ENCODE measurements around the gene GALNT9. TPM values are rescaled to one million over a fixed set of nuclear protein-coding genes. Genes with fewer than 3 reads are reported as not detected.

Gene GALNT9
- polyA plus RNA-seq, 1 donor from 2014 or later = 13.5 TPM

DNA sequence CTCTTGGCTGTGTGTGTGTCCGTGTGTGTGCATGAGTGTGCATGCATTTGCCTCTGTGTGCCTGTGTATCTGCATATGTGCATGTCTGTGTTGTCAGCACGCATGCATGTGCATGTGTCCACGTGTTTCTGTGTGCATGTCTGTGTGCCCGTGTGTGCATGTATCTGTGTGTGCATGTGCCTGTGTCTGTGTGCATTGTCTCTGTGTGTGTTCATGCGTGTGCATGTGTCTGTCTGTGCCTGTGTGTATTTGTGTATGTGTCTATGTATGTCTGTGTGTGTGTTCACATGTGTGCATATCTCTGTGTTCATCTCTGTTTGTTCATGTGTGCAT lies 1.1 kb upstream of the GALNT9 start:
- Histone ChIP-seq H3K9me3 (ENCODE audit: low read length) (no peaks in the 10 kb centered on the region), H2AFZ (ENCODE audit: low read depth, low read length) (no peak overlapping the region), H3K27me3 (ENCODE audit: insufficient read depth, low read depth, low read length) (peaks cover 37% of the 10 kb centered on the region), H3K9ac (ENCODE audit: low read length) (no peak overlapping the region), H3F3A (ENCODE audit: insufficient read depth, low read length, poor library complexity, severe bottlenecking) (no peaks in the 10 kb centered on the region), H4K20me1 (ENCODE audit: insufficient read depth) (no peaks in the 10 kb centered on the region), H3K79me2 (replicated peaks; ENCODE audit: insufficient read depth, low read length) (no peaks in the 10 kb centered on the region), H3K4me3 (ENCODE audit: low read length) (peak overlapping the region; percentile 65), H3K9me2 (ENCODE audit: insufficient read depth, low read length) (no peaks in the 10 kb centered on the region), H3K36me3 (ENCODE audit: insufficient read depth, low read length) (no peaks in the 10 kb centered on the region), H3K27ac (ENCODE audit: low read length) (no peak overlapping the region), H3K4me2 (ENCODE audit: low read length) (no peak overlapping the region)
- TF ChIP-seq, protein P1, sequence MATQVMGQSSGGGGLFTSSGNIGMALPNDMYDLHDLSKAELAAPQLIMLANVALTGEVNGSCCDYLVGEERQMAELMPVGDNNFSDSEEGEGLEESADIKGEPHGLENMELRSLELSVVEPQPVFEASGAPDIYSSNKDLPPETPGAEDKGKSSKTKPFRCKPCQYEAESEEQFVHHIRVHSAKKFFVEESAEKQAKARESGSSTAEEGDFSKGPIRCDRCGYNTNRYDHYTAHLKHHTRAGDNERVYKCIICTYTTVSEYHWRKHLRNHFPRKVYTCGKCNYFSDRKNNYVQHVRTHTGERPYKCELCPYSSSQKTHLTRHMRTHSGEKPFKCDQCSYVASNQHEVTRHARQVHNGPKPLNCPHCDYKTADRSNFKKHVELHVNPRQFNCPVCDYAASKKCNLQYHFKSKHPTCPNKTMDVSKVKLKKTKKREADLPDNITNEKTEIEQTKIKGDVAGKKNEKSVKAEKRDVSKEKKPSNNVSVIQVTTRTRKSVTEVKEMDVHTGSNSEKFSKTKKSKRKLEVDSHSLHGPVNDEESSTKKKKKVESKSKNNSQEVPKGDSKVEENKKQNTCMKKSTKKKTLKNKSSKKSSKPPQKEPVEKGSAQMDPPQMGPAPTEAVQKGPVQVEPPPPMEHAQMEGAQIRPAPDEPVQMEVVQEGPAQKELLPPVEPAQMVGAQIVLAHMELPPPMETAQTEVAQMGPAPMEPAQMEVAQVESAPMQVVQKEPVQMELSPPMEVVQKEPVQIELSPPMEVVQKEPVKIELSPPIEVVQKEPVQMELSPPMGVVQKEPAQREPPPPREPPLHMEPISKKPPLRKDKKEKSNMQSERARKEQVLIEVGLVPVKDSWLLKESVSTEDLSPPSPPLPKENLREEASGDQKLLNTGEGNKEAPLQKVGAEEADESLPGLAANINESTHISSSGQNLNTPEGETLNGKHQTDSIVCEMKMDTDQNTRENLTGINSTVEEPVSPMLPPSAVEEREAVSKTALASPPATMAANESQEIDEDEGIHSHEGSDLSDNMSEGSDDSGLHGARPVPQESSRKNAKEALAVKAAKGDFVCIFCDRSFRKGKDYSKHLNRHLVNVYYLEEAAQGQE (IDR thresholded peaks at IDR 0.05; ENCODE audit: borderline replicate concordance) = no peak
- TF ChIP-seq POLR2AphosphoS5 (IDR thresholded peaks at IDR 0.05) = no peak
- TF ChIP-seq EP300 (conservative IDR thresholded peaks at IDR 0.05; ENCODE audit: poor library complexity, severe bottlenecking) = no peak
- TF ChIP-seq, protein P2, sequence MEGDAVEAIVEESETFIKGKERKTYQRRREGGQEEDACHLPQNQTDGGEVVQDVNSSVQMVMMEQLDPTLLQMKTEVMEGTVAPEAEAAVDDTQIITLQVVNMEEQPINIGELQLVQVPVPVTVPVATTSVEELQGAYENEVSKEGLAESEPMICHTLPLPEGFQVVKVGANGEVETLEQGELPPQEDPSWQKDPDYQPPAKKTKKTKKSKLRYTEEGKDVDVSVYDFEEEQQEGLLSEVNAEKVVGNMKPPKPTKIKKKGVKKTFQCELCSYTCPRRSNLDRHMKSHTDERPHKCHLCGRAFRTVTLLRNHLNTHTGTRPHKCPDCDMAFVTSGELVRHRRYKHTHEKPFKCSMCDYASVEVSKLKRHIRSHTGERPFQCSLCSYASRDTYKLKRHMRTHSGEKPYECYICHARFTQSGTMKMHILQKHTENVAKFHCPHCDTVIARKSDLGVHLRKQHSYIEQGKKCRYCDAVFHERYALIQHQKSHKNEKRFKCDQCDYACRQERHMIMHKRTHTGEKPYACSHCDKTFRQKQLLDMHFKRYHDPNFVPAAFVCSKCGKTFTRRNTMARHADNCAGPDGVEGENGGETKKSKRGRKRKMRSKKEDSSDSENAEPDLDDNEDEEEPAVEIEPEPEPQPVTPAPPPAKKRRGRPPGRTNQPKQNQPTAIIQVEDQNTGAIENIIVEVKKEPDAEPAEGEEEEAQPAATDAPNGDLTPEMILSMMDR (IDR thresholded peaks at IDR 0.05; ENCODE audit: poor library complexity, severe bottlenecking) = no peak
- TF ChIP-seq SMC3 (conservative IDR thresholded peaks at IDR 0.05; ENCODE audit: poor library complexity) = no peak
- TF ChIP-seq EZH2 (IDR thresholded peaks at IDR 0.05; ENCODE audit: borderline replicate concordance, insufficient read depth, low read length, poor library complexity, severe bottlenecking) = no peak
- no peak for TF ChIP-seq TAF1 (IDR thresholded peaks at IDR 0.05; ENCODE audit: low read depth)
- no peak for TF ChIP-seq RAD21 (conservative IDR thresholded peaks at IDR 0.05)
- no peak for TF ChIP-seq MXI1 (conservative IDR thresholded peaks at IDR 0.05; ENCODE audit: poor library complexity, severe bottlenecking)

DNA sequence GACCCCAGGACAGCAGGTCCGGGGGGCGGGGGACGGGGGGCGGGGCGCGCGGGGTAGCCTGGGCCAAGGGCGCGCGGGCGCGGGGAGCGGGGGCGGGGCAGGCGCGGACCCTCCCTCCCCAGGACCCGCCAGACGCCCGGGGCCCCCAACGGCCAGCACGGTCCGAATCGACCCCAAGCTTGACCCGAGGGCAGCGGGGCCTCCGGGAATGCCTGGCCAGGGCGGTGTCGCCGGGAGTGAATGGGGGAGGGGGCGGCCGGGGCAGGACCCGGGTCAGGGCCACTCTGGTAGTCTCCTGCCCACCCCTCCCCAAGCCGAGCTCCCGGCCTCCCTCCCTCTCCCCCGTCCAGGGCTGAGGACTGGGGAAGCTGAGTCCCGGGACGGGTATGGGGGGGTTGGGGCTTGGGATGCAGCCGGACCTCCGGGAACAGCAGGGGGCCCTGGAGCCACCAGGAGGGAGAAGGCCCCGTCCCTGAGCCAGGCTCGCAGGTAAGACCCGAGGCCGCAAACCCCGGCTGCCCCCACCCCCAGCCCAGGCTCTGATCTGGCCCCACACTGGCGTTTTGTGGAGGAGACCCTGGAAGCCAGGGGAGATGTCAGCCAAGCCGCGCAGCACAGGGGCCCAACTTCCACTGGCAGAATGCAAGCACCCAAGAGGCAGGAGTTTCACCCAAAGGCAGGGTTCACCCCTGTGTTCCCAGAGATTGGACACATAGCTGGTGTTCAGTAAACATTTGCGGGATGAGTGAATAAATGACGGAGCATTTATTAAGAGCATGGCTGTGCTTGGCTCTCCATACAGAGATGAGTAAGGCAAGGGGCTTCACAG lies 545 bp upstream of the GALNT9 start:
- Histone ChIP-seq H3K36me3 (ENCODE audit: insufficient read depth, low read length) (no peaks in the 10 kb centered on the region), H3K27me3 (ENCODE audit: insufficient read depth, low read depth, low read length) (peaks cover 37% of the 10 kb centered on the region), H3K9ac (ENCODE audit: low read length) (peak overlapping the region; percentile 60)

More for the DNA sequence above, 545 bp upstream of the GALNT9 start:
- Histone ChIP-seq H3K79me2 (replicated peaks; ENCODE audit: insufficient read depth, low read length) (no peaks in the 10 kb centered on the region), H3K4me3 (ENCODE audit: low read length) (peak overlapping the region; percentile 65), H4K20me1 (ENCODE audit: insufficient read depth) (no peaks in the 10 kb centered on the region), H3K4me2 (ENCODE audit: low read length) (no peak overlapping the region), H3K9me2 (ENCODE audit: insufficient read depth, low read length) (no peaks in the 10 kb centered on the region), H3K27ac (ENCODE audit: low read length) (no peak overlapping the region), H2AFZ (ENCODE audit: low read depth, low read length) (no peak overlapping the region), H3F3A (ENCODE audit: insufficient read depth, low read length, poor library complexity, severe bottlenecking) (no peaks in the 10 kb centered on the region), H3K9me3 (ENCODE audit: low read length) (no peaks in the 10 kb centered on the region)
- TF ChIP-seq MXI1 (conservative IDR thresholded peaks at IDR 0.05; ENCODE audit: poor library complexity, severe bottlenecking) = no peak
- TF ChIP-seq EP300 (conservative IDR thresholded peaks at IDR 0.05; ENCODE audit: poor library complexity, severe bottlenecking) = no peak
- no peak for TF ChIP-seq TAF1 (IDR thresholded peaks at IDR 0.05; ENCODE audit: low read depth)
- TF ChIP-seq SMC3 (conservative IDR thresholded peaks at IDR 0.05; ENCODE audit: poor library complexity) = no peak
- no peak for TF ChIP-seq RAD21 (conservative IDR thresholded peaks at IDR 0.05)
- no peak for TF ChIP-seq POLR2AphosphoS5 (IDR thresholded peaks at IDR 0.05)
